T-helper 1 cell (primary cell): ENCODE measurements around the gene CHERP.
"Not testable (repeated sequence)": the region's sequence is repeated elsewhere in the genome, so short reads cannot be mapped to it uniquely, and the experiment has no call there.

ENCODE experiments used
- DNase-seq, 5 donors: peaks; one replicate each; pipeline ENCODE4 v3.0.0-alpha.2; 2012 to 2020

Gene CHERP

GRCh38 chr19:16518483-16519229 lies 23.6 kb downstream of the CHERP start:
- DNase-seq, result no peak

DNA sequence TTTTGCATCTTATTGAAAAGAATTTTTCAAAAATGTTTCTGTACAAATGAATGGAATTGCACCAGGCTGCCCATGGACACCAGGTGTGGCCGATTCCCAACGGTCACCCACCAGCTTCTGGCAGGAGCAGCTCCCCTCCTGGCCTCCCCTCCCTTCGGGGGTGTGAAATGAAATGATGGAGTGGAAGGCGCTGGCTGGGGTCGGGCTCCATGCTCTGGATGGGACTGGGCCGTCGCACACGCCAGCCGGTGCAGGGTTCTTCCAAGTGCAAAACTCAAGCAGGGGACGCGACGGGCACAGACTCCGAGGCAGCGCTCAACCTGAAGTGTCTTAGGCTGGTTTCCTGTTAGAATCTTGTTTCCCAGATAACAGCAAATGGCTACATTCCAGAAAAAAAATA lies 24.2 kb downstream of the CHERP start:
- no peak for DNase-seq

GRCh38 chr19:16516923-16517610 lies 25.2 kb downstream of the CHERP start:
- DNase-seq, result no peak

GRCh38 chr19:16516381-16516780 lies 25.9 kb downstream of the CHERP start:
- DNase-seq, result no peak

DNA sequence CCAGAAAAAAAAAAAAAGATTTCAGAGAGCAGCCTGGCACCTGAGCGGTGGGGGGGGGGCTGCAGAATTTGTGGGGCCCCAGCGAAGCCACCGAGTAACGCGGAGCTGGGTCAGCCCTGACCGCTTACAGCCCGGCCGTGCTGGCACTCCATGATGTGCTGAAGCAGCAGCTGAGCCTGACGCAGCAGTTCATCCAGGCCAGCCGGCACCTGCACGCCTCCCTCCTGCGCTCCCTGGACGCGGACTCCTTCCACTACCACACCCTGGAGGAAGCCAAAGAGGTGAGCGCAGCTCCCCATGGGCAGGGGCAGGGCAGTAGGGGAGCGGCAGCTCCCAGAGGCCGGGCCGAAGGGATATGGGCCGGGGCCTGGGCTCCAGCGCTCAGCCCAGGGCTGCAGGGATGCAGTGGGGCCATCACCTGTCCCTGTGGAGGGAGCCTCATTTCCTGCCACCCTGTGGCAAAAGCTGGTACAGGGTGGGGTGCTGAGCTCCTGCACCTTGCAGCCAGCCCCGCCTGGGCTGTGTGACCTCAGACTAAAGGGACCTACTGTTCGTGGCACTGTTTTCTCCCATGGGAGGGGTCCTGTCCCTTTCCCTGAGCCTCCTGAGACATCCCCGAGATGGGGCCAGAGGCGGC lies 27.7 kb downstream of the CHERP start:
- no peak for DNase-seq

- DNase-seq, result not testable (repeated sequence)
These were observed 29.6 kb downstream of the CHERP start for GRCh38 chr19:16512611-16513010.

DNA sequence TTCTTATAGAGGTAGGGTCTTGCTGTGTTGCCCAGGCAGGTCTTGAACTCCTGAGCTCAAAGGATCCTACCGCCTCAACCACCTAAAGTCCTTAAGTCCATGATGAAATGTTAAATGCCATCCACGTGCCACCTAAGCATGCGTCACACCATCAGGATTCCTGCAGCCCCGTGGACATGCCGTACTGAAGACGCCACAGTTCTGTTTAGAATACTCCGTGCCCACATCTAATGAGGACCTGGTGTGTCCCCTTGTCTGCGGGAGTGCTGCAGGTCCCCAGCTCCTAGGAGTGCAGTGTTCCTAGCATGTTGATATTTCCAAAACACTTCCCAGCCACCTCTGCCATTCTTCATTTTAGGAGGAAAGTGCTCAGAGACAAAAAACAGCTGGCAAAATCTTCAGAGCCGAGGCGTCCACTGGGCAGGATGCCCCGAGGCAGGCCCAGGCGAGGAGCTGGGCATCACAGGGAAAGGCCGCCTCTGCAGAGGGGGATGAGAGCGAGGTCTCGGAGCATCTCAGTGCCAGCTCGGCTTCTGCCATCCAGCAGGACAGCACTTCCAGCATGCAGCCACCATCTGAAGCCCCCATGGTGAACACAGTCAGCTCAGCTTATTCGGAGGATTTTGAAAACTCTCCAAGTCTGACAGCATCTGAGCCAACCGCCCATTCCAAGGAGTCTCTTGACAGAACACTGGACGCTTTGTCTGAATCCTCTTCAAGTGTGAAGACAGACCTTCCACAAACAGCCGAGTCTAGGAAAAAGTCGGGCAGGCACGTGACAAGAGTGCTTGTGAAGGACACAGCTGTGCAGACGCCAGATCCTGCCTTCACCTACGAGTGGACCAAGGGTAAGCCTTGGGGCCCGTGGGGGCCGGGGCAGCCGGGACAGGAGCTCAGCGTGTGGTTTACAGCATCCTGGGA lies 32.8 kb downstream of the CHERP start:
- no peak for DNase-seq

GRCh38 chr19:16508546-16508945 lies 33.7 kb downstream of the CHERP start:
- no peak for DNase-seq

- DNase-seq, result no peak
These were observed 35.3 kb downstream of the CHERP start for GRCh38 chr19:16506961-16507360.

DNA sequence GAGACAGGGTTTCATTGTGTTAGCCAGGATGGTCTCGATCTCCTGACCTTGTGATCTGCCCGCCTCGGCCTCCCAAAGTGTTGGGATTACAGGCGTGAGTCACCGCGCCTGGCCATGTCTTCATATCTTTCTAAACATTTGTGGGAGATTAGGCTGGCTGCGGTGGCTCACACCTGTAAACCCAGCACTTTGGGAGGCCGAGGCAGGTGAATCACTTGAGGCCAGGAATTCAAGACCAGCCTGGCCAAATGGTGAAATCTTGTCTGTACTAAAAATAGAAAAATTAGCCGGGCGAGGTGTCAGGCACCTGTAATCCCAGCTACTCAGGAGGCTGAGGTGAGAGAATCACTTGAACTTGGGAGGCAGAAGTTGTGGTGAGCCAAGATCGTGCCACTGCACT lies 36.1 kb downstream of the CHERP start:
- not testable (repeated sequence) for DNase-seq

DNA sequence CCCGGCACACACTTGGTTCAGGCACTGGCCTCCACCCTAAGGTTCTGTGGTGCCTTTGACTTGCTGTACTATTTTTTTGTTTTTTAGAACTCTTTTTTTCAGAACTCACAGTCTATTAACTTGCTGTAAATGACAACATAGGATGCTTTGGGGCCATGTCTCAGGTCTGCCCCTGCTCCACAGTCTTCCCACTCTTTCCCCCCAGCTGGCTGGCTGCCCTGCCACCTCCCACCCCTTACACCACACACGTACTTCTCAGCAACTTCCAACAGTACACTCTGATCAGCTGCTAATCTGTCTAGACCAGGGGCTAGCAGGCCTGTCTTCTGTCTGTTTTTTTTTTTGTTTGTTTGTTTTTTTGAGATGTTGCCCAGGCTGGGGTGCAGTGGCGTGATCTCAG lies 38.0 kb downstream of the CHERP start:
- DNase-seq, result no peak

- no peak for DNase-seq
These were observed 44.4 kb downstream of the CHERP start for GRCh38 chr19:16497837-16498236.

DNA sequence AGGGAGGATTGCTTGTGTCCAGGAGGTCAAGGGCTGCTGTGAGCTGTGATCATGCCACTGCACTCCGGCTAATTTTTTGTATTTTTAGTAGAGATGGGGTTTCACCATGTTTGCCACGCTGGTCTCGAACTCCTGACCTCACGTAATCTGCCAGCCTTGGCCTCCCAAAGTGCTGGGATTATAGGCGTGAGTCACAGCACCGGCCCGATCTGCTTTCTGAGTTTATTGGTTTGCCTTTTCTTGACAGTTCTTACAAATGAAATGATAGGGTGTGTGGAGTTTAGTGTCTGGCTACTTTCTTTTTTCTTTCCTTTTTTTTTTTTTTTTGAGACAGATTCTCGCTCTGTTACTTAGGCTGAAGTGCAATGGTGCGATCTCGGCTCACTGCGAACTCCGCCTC lies 45.2 kb downstream of the CHERP start:
- no peak for DNase-seq

DNA sequence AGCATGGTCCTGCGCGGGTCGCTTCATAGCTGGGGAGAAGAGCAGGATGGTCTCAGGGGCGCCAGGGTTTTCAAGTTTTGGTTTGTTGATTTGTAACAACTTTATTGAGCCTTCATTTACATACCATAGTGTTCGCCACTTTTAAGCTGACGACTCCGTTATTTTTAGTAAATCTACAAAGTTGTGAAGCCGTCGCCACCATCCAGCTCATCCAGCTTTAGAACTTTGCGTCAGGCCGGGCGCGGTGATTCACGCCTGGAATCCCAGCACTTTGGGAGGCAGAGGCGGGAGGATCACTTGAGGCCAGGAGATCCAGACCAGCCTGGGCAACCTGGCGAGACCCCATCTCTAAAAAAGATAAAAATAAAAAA lies 45.6 kb downstream of the CHERP start:
- no peak for DNase-seq

DNA sequence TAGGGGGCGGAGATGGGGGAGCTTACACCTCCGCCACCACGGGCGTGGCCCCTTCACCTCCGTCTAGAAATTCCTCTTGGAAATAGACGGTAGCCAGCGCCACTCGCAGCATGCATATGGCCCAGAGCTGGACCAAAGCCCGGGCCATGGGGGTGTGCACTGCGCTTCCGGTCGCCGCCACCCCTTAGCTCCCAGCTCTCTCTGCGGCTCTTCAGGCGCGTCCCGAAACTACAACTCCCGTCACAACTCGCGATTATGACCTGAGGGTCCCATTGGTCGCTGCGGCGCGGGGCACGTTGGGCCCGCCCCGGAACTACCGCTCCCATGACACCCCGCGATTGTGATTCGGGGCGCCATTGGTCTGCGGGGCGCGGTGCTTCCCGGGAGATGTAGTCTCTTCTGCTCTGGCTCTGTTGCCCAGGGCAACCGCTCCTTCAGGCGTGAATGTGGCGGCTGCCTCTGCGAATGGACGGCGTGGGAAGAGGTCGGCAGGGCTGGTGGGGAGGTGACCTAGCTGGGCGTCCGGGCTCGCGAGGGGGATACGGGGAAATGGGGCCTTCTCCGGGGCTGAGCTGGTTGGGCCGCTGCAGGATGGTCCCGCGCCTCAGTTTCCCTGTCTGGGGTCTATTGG lies 46.1 kb downstream of the CHERP start, which contains the start of the genes C19orf44 and CALR3:
TSS of gene C19orf44 (plus strand) at position 413 of the 631 bp plus-strand sequence. CDS start 4,399 bp downstream, outside the sequence.
TSS of gene CALR3 (minus strand) at position 186 of the 631 bp plus-strand sequence. CDS start at position 148, 38 bp downstream.
- peak; percentile 90 to 98 (median 95) for DNase-seq

DNA sequence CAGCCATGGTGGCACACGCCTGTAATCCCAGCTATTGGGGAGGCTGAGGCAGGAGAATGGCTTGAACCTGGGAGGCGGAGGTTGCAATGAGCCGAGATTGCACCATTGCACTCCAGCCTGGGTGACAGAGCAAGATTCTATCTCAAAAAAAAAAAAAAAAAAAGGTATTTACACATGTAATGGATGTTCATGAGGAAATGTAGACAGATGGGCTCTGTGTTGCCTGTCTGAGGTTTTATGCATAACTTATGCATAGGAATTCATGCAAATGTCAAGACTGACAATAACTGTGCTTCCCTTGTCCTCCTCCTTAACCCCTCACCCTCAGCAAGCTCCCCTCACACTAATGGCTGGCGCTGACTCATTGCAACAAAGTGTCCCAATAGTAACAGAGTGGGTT lies 55.8 kb downstream of the CHERP start:
- not testable (repeated sequence) for DNase-seq

DNA sequence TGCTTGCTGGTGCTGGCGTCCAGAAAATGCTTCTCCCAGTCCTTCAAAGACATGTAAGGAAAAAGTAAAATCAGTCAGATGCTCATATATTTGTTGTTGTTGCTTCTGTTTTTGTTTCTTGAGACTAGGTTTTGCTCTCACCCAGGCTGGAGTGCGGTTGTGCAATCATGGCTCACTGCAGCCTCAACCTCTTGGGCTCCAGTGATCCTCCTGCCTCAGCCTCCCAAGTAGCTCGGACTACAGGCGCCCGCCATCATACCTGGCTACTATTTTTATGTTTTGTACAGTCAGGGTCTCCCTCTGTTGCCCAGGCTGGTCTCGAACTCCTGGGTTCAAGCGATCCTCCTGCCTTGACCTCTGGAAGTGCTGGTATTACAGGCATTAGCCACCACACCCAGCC lies 59.5 kb downstream of the CHERP start:
- DNase-seq, result no peak

- DNase-seq, result no peak
These were observed 64.9 kb downstream of the CHERP start for GRCh38 chr19:16477311-16477710.

GRCh38 chr19:16476401-16476800 lies 65.8 kb downstream of the CHERP start:
- no peak for DNase-seq

GRCh38 chr19:16473875-16474392 lies 68.3 kb downstream of the CHERP start:
- DNase-seq, result no peak

DNA sequence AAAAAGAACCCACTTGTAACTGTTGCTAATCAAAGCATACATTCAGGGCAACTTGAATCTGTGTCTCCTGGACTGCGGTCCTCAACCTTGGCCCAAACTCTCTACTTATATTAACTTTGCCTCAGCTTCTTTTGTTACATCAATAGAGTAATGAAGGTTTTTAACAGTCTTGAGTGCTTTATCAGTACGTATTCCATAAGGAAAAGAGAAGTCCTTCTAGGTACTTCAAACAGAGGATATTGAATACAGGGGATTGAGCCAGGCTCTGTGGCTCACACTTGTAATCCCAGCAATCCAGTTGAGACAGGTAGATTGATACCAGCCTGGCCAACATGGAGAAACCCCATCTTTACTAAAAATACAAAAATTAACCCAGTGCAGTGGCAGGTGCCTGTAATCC lies 69.2 kb downstream of the CHERP start:
- DNase-seq, result no peak

DNA sequence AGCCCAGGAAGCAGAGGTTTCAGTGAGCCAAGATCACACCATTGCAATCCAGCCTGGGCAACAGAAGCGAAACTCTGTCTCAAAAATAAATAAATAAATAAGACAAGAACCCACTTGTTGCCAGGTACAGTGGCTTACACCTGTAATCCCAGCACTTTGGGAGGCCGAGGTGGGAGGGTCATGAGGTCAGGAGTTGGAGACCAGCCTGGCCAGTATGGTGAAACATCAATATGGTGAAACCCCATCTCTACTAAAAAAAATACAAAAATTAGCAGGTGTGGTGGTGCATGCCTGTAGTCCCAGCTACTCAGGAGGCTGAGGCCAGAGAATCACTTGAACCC lies 69.7 kb downstream of the CHERP start:
- not testable (repeated sequence) for DNase-seq
